B cell (primary cell): ENCODE results near the gene KREMEN2. TPM values are rescaled to one million over a fixed set of nuclear protein-coding genes. Genes with fewer than 3 reads are reported as not detected.

Experiments used
- ATAC-seq: fragments of 200-7000 bp; cut with Tn5 transposase; one replicate; pipeline ENCODE4 v1.10.0; 2021; ENCODE audit warnings: low read depth, mild to moderate bottlenecking, moderate number of reproducible peaks, moderate library complexity
- CTCF ChIA-PET: fragments of 350-600 bp; sonication (Branson Sonifier 250); formaldehyde crosslinking; loops from one replicate; lab custom pipeline; 2021; ENCODE audit warnings: antibody characterized with exemption, inconsistent platforms; lab: Charles Lee
- POLR2A ChIA-PET: fragments of 350-600 bp; sonication (Branson Sonifier 250); formaldehyde crosslinking; loops from one replicate; lab custom pipeline; 2021; ENCODE audit warnings: antibody characterized with exemption; lab: Charles Lee
- DNase-seq: peaks from one replicate; pipeline ENCODE4 v3.0.0; 2013
- H2AFZ ChIP-seq: 2 replicates; pipeline ENCODE4 v1.6.1; 2012; ENCODE audit warnings: mild to moderate bottlenecking, low read depth, low read length; ENCODE audit not compliant: insufficient read depth, poor library complexity, severe bottlenecking
- H3K27ac ChIP-seq, 2 donors: 1 replicate in 1 of 2; 2 replicates in 1 of 2; pipeline ENCODE4 v1.5.1; 2012 to 2013; ENCODE audit warnings: low read length in 2 of 2, mild to moderate bottlenecking in 2 of 2, moderate library complexity in 1 of 2
- H3K27me3 ChIP-seq, 4 experiments: fragments of 200-600 bp in 1 of 4; sonication (generic) in 1 of 4; replicated peaks in 1 of 4; 1 replicate in 2 of 4; 2 replicates in 2 of 4; pipeline versions ENCODE4 v1.6.1 to v1.7.0; 2013 to 2016; ENCODE audit warnings: low read length in 3 of 4, mild to moderate bottlenecking in 2 of 4, mixed read lengths in 1 of 4, moderate library complexity in 1 of 4; ENCODE audit not compliant: insufficient read depth in 4 of 4, control insufficient read depth in 3 of 4; ENCODE audit errors: control extremely low read depth in 1 of 4
- H3K36me3 ChIP-seq, 2 experiments: replicated peaks in 1 of 2; 1 replicate in 1 of 2; 2 replicates in 1 of 2; pipeline versions ENCODE4 v1.6.1 to v1.7.1; 2013; ENCODE audit warnings: low read length in 1 of 2; ENCODE audit not compliant: insufficient read depth in 2 of 2, control insufficient read depth in 1 of 2; ENCODE audit errors: control extremely low read depth in 1 of 2, extremely low read depth in 1 of 2
- H3K4me1 ChIP-seq, 2 donors: fragments of 200-600 bp in 1 of 2; sonication (generic) in 1 of 2; 1 replicate in 1 of 2; 2 replicates in 1 of 2; pipeline versions ENCODE4 v1.5.1 to v1.6.1; 2013 to 2017; ENCODE audit warnings: low read length in 2 of 2; ENCODE audit not compliant: control insufficient read depth in 2 of 2, insufficient read depth in 2 of 2
- H3K4me2 ChIP-seq: replicated peaks from 2 replicates; pipeline ENCODE3; 2012; ENCODE audit warnings: mild to moderate bottlenecking, low read depth, low read length; ENCODE audit not compliant: poor library complexity, severe bottlenecking
- H3K4me3 ChIP-seq, 5 experiments: fragments of 200-600 bp in 1 of 5; sonication (generic) in 1 of 5; 1 replicate in 3 of 5; 2 replicates in 2 of 5; pipeline versions ENCODE4 v1.5.1 to v1.7.0; 2011 to 2016; ENCODE audit warnings: low read length in 4 of 5, mild to moderate bottlenecking in 4 of 5, low read depth in 2 of 5, control low read depth in 1 of 5, moderate library complexity in 1 of 5; ENCODE audit not compliant: insufficient read depth in 1 of 5; ENCODE audit errors: control extremely low read depth in 1 of 5, extremely low read depth in 1 of 5
- H3K79me2 ChIP-seq: fragments of 200-600 bp; sonication (generic); one replicate; pipeline ENCODE4 v1.6.0; 2016; ENCODE audit warnings: low read length; ENCODE audit not compliant: control insufficient read depth, insufficient read depth
- H3K9ac ChIP-seq: fragments of 200-600 bp; sonication (generic); 2 replicates; pipeline ENCODE4 v1.6.1; 2017; ENCODE audit warnings: mild to moderate bottlenecking, low read length, moderate library complexity
- H3K9me3 ChIP-seq, 3 donors: one replicate each; pipeline versions ENCODE4 v1.6.1 to v1.7.1; 2013; ENCODE audit warnings: low read length in 2 of 3; ENCODE audit not compliant: control insufficient read depth in 2 of 3, insufficient read depth in 1 of 3; ENCODE audit errors: control extremely low read depth in 1 of 3
- H4K20me1 ChIP-seq: 2 replicates; pipeline ENCODE4 v1.6.0; 2012; ENCODE audit warnings: mild to moderate bottlenecking, low read length; ENCODE audit not compliant: insufficient read depth, control insufficient read depth, poor library complexity, severe bottlenecking
- H3K27ac Mint-ChIP-seq: one replicate; pipeline ENCODE4 v1.8.0; 2021; ENCODE audit warnings: mixed read lengths
- H3K27me3 Mint-ChIP-seq: one replicate; pipeline ENCODE4 v1.8.0; 2021; ENCODE audit warnings: mixed read lengths
- H3K4me1 Mint-ChIP-seq: one replicate; pipeline ENCODE4 v1.8.0; 2021; ENCODE audit warnings: mixed read lengths
- H3K4me3 Mint-ChIP-seq: one replicate; pipeline ENCODE4 v1.8.0; 2021; ENCODE audit warnings: mixed read lengths
- H3K9me3 Mint-ChIP-seq: one replicate; pipeline ENCODE4 v1.8.0; 2022; ENCODE audit warnings: mixed read lengths; ENCODE audit not compliant: insufficient read depth
- EZH2 ChIP-seq: IDR thresholded peaks from 2 replicates; pipeline ENCODE4 v1.6.1; 2012; ENCODE audit warnings: borderline replicate concordance, low read depth, mild to moderate bottlenecking, moderate library complexity, low read length; ENCODE audit not compliant: insufficient read depth, poor library complexity, severe bottlenecking
- WGBS: methylation state at CpG from one replicate; pipeline ENCODE4 v1.1.5; 2013; ENCODE audit warnings: missing lambda C conversion rate; ENCODE audit not compliant: insufficient coverage; 5-methylcytosine and 5-hydroxymethylcytosine counted together
- intact Hi-C: fragments of 100-400 bp; cut with micrococcal nuclease; formaldehyde crosslinking; loops from one replicate; pipeline ENCODE4 v1.10.0; 2022
- polyA plus RNA-seq: library from polyadenylated mRNA; depleted of rRNA; stranded (reverse); fragments of >200 nt; gene quantifications from 2 replicates; pipeline ENCODE4 v1.2.3, GENCODE V29; 2012
- total RNA-seq, 2 donors: library from RNA; stranded (reverse); fragments of 120-200 nt in 1 of 2; gene quantifications; 1 replicate in 1 of 2; 2 replicates in 1 of 2; pipeline versions ENCODE4 v1.2.3 to v1.2.4, GENCODE V29; 2013 to 2022
- TF ChIP-seq, protein P1 (sequence below): fragments of 200-600 bp; IDR thresholded peaks from one replicate; pipeline ENCODE4 v1.8.0; 2022; ENCODE audit warnings: antibody characterized with exemption, mild to moderate bottlenecking

Gene KREMEN2
- total and polyA plus RNA-seq, 2 donors (not counting 1 experiment from before 2014, with no cell fraction given) = 0.17 to 1.1 TPM

DNA sequence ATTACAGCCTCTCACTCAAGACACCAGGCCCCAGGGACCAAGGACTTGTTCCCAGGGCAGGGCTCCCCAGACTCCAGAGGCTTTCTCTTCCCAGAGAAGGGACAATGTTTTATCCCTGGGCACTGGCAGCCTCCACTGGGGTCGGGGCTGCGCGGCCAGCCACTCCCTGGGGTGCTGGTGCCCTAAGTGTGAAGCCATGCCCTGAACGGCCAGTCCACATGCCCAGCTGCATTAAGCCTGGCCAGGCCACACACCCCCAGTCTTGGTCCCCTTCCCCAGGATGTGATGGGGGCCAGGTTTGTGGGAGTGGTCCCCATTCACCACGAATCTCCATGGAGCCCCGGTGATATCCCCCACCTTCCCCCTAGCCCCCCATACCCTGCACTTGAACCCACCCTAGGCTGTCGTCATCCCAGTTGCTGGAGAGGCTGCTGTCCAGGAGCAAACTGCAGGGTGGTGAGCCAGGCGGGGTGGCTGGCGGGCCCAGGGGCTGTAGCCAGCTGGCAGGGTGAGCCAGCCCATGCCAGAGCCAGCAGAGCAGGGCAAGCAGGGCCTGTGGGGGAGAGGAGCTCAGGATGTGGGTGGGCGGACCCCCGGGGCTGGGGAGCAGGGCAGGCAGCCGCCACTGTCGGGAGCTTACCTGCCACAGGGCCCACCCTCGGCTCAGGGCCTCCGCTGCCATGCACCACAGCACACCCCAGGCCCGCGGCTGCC, 9.7 kb downstream of the KREMEN2 start:
- no peak for ATAC-seq

More for the DNA sequence above, 9.7 kb downstream of the KREMEN2 start:
- ChIA-PET POLR2A (interaction anchor here (0.6 kb wide), 1 partner anchor 85 kb away, joined by 9 read pairs; no protein-coding TSS in a partner anchor), CTCF (no interaction called here)
- H3K27ac ChIP-seq = no peak overlapping the region
- 64% methylated on average over 14 of the region's 17 CpGs for WGBS
- no peaks in the 10 kb centered on the region for H3K36me3 ChIP-seq
- TF ChIP-seq, protein P1, sequence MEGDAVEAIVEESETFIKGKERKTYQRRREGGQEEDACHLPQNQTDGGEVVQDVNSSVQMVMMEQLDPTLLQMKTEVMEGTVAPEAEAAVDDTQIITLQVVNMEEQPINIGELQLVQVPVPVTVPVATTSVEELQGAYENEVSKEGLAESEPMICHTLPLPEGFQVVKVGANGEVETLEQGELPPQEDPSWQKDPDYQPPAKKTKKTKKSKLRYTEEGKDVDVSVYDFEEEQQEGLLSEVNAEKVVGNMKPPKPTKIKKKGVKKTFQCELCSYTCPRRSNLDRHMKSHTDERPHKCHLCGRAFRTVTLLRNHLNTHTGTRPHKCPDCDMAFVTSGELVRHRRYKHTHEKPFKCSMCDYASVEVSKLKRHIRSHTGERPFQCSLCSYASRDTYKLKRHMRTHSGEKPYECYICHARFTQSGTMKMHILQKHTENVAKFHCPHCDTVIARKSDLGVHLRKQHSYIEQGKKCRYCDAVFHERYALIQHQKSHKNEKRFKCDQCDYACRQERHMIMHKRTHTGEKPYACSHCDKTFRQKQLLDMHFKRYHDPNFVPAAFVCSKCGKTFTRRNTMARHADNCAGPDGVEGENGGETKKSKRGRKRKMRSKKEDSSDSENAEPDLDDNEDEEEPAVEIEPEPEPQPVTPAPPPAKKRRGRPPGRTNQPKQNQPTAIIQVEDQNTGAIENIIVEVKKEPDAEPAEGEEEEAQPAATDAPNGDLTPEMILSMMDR = no peak
- no peak for TF ChIP-seq EZH2
- H3K4me3 ChIP-seq = no peak overlapping the region
- peaks cover 4% of the 10 kb centered on the region for H3K4me1 Mint-ChIP-seq
- peaks cover 4% of the 10 kb centered on the region for H3K27me3 Mint-ChIP-seq
- H4K20me1 ChIP-seq = no peaks in the 10 kb centered on the region
- H2AFZ ChIP-seq = no peak overlapping the region
- no peaks in the 10 kb centered on the region for H3K79me2 ChIP-seq
- no peak overlapping the region for H3K9ac ChIP-seq
- peaks cover 0 to 1% (median 0%) of the 10 kb centered on the region in 3 donors for H3K9me3 ChIP-seq
- H3K9me3 Mint-ChIP-seq = no peaks in the 10 kb centered on the region
- peaks cover 0 to 10% (median 2%) of the 10 kb centered on the region in 4 experiments for H3K27me3 ChIP-seq
- H3K27ac Mint-ChIP-seq = no peak overlapping the region
- no peak overlapping the region for H3K4me2 ChIP-seq
- DNase-seq = no peak
- no peak overlapping the region for H3K4me3 Mint-ChIP-seq
- peaks cover 10 to 12% of the 10 kb centered on the region in 2 donors for H3K4me1 ChIP-seq
- intact Hi-C loops = no loop called here
